Measurements from ENCODE around the gene TXNDC5. TPM values are rescaled to one million over a fixed set of nuclear protein-coding genes. Genes with fewer than 3 reads are reported as not detected.

Gene TXNDC5
- total RNA-seq, 1 experiment from 2014 or later = 177 TPM

- ATAC-seq = no peak
- DNase-seq (ENCODE audit: low read depth, low spot score) = no peak
- intact Hi-C loops (cut with micrococcal nuclease; ENCODE audit: unreplicated experiment) = no loop called here
- in situ Hi-C loops (cut with HindIII; ENCODE audit: low pct_unique_long_range_greater_than_20kb, low sequenced_read_pairs) = no loop called here
- CTCF ChIA-PET = no interaction called here
- Histone ChIP-seq H3K27ac (ENCODE audit: low read length) (no peak overlapping the region), H3K27me3 (ENCODE audit: control insufficient read depth, insufficient read depth, low read length) (no peaks in the 10 kb centered on the region), H3K4me1 (ENCODE audit: control insufficient read depth, insufficient read depth, low read length) (no peaks in the 10 kb centered on the region), H3K9me3 (ENCODE audit: control insufficient read depth, insufficient read depth, low read depth, low read length) (no peaks in the 10 kb centered on the region), H3K36me3 (ENCODE audit: control insufficient read depth, insufficient read depth, low read length) (no peaks in the 10 kb centered on the region), H3K4me3 (ENCODE audit: low read depth in 2 of 2, low read length in 2 of 2) (no peak overlapping the region)
- TF ChIP-seq CTCF (IDR thresholded peaks at IDR 0.05) (no peak), TCF7L2 (IDR thresholded peaks at IDR 0.05; ENCODE audit: low read depth, low read length) (no peak), SIN3A (IDR thresholded peaks at IDR 0.05; ENCODE audit: borderline replicate concordance, insufficient read depth, low read depth, low read length) (no peak), POLR2AphosphoS5 (IDR thresholded peaks at IDR 0.05; ENCODE audit: low read depth, low read length) (no peak)
- TF ChIP-seq, protein P1, sequence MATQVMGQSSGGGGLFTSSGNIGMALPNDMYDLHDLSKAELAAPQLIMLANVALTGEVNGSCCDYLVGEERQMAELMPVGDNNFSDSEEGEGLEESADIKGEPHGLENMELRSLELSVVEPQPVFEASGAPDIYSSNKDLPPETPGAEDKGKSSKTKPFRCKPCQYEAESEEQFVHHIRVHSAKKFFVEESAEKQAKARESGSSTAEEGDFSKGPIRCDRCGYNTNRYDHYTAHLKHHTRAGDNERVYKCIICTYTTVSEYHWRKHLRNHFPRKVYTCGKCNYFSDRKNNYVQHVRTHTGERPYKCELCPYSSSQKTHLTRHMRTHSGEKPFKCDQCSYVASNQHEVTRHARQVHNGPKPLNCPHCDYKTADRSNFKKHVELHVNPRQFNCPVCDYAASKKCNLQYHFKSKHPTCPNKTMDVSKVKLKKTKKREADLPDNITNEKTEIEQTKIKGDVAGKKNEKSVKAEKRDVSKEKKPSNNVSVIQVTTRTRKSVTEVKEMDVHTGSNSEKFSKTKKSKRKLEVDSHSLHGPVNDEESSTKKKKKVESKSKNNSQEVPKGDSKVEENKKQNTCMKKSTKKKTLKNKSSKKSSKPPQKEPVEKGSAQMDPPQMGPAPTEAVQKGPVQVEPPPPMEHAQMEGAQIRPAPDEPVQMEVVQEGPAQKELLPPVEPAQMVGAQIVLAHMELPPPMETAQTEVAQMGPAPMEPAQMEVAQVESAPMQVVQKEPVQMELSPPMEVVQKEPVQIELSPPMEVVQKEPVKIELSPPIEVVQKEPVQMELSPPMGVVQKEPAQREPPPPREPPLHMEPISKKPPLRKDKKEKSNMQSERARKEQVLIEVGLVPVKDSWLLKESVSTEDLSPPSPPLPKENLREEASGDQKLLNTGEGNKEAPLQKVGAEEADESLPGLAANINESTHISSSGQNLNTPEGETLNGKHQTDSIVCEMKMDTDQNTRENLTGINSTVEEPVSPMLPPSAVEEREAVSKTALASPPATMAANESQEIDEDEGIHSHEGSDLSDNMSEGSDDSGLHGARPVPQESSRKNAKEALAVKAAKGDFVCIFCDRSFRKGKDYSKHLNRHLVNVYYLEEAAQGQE (IDR thresholded peaks at IDR 0.05; ENCODE audit: insufficient read depth in 1 of 2, low read depth in 2 of 2, low read length in 1 of 2) = no peak
- BruUV-seq (replicated peaks) = no TSS peak
- POLR2A ChIA-PET = no interaction called here
These were observed 51.0 kb downstream of the TXNDC5 start for GRCh38 chr6:7859591-7859990.

DNA sequence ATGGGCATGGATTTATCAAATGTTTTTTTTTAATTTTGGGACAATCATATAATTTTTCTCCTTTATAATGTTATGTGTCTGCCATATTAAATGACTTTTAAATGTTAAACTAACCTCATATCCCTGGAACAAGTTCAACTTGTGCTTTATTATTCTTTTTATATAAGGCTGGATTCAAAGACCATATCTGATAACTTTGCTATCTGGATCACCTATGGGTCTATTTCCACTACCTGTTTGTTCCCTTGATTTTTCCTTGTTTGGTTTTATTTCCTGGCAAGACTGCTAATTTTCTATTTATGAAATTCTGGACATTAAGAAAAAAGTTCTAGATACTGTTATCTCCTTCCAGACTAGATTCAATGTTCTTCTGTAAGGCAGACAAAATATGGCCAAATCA, 58.8 kb downstream of the TXNDC5 start:
- in situ Hi-C loops (cut with HindIII; ENCODE audit: low pct_unique_long_range_greater_than_20kb, low sequenced_read_pairs) = no loop called here

More for the DNA sequence above, 58.8 kb downstream of the TXNDC5 start:
- BruUV-seq (replicated peaks) = no TSS peak
- Histone ChIP-seq H3K27ac (ENCODE audit: low read length) (no peak overlapping the region), H3K4me3 (ENCODE audit: low read depth in 2 of 2, low read length in 2 of 2) (no peak overlapping the region), H3K4me1 (ENCODE audit: control insufficient read depth, insufficient read depth, low read length) (no peaks in the 10 kb centered on the region), H3K9me3 (ENCODE audit: control insufficient read depth, insufficient read depth, low read depth, low read length) (peaks cover 20% of the 10 kb centered on the region; the same call in 1 of the 2 replicates), H3K36me3 (ENCODE audit: control insufficient read depth, insufficient read depth, low read length) (no peaks in the 10 kb centered on the region), H3K27me3 (ENCODE audit: control insufficient read depth, insufficient read depth, low read length) (no peaks in the 10 kb centered on the region)
- ChIA-PET CTCF (no interaction called here), POLR2A (no interaction called here)
- no peak for ATAC-seq
- intact Hi-C loops (cut with micrococcal nuclease; ENCODE audit: unreplicated experiment) = no loop called here
- DNase-seq (ENCODE audit: low read depth, low spot score) = no peak
- TF ChIP-seq SIN3A (IDR thresholded peaks at IDR 0.05; ENCODE audit: borderline replicate concordance, insufficient read depth, low read depth, low read length) (no peak), CTCF (IDR thresholded peaks at IDR 0.05) (no peak), POLR2AphosphoS5 (IDR thresholded peaks at IDR 0.05; ENCODE audit: low read depth, low read length) (no peak), TCF7L2 (IDR thresholded peaks at IDR 0.05; ENCODE audit: low read depth, low read length) (no peak)
- TF ChIP-seq, protein P1 (IDR thresholded peaks at IDR 0.05; ENCODE audit: insufficient read depth in 1 of 2, low read depth in 2 of 2, low read length in 1 of 2) = no peak
